Ovary (tissue), 3 donors: ENCODE data around the gene RTTN.

Source experiments
- CTCF ChIP-seq, 3 donors: fragments of 450-650 bp in 2 of 3; fragments of 200-600 bp in 1 of 3; IDR thresholded peaks; one replicate each; pipeline versions ENCODE4 v1.5.1 to v1.8.0; 2016 to 2022; ENCODE audit warnings: antibody characterized with exemption in 3 of 3, mild to moderate bottlenecking in 1 of 3
- POLR2A ChIP-seq: fragments of 450-650 bp; IDR thresholded peaks from one replicate; pipeline ENCODE4 v1.6.1; 2017; ENCODE audit warnings: antibody characterized with exemption, mild to moderate bottlenecking, moderate library complexity
- donor health status: DM: no; HTN: no; CAD: no.

GRCh38 chr18:70165936-70166335, 39.6 kb downstream of the RTTN start:
- TF ChIP-seq POLR2A (no peak), CTCF (IDR thresholded peaks at IDR 0.05) (no peak)
